ENCODE data around the gene CFAP54.

The CFAP54 gene

GRCh38 chr12:96846293-96846692 lies 356.9 kb downstream of the CFAP54 start:
- DNase-seq: no peak

GRCh38 chr12:96850676-96851075 lies 361.3 kb downstream of the CFAP54 start:
- no peak for DNase-seq

GRCh38 chr12:96858162-96858561 lies 368.8 kb downstream of the CFAP54 start:
- DNase-seq: no peak

- no peak for DNase-seq
These were observed 372.3 kb downstream of the CFAP54 start for GRCh38 chr12:96861656-96862055.

GRCh38 chr12:96862326-96862725 lies 372.9 kb downstream of the CFAP54 start:
- DNase-seq: no peak

- DNase-seq: no peak
These were observed 375.0 kb downstream of the CFAP54 start for GRCh38 chr12:96864335-96864734.

GRCh38 chr12:96866801-96867590 lies 377.6 kb downstream of the CFAP54 start:
- DNase-seq: no peak

GRCh38 chr12:96870946-96871345 lies 381.6 kb downstream of the CFAP54 start:
- DNase-seq: no peak

- no peak for DNase-seq
These were observed 383.6 kb downstream of the CFAP54 start for GRCh38 chr12:96872961-96873360.

GRCh38 chr12:96874211-96874610 lies 384.8 kb downstream of the CFAP54 start:
- DNase-seq: no peak

- DNase-seq: no peak
These were observed 387.6 kb downstream of the CFAP54 start for GRCh38 chr12:96876966-96877365.

GRCh38 chr12:96878704-96879103 lies 389.3 kb downstream of the CFAP54 start:
- no peak for DNase-seq

- no peak for DNase-seq
These were observed 389.9 kb downstream of the CFAP54 start for GRCh38 chr12:96879301-96879700.

- DNase-seq: no peak
These were observed 390.8 kb downstream of the CFAP54 start for GRCh38 chr12:96880220-96880619.

- DNase-seq: no peak
These were observed 392.2 kb downstream of the CFAP54 start for GRCh38 chr12:96881608-96882007.

- DNase-seq: no peak
These were observed 393.5 kb downstream of the CFAP54 start for GRCh38 chr12:96882862-96883261.

GRCh38 chr12:96883571-96883970 lies 394.2 kb downstream of the CFAP54 start:
- no peak for DNase-seq

GRCh38 chr12:96886998-96887677 lies 397.8 kb downstream of the CFAP54 start:
- DNase-seq: no peak

- DNase-seq: no peak
These were observed 400.0 kb downstream of the CFAP54 start for GRCh38 chr12:96889273-96889933.

- no peak for DNase-seq
These were observed 401.0 kb downstream of the CFAP54 start for GRCh38 chr12:96890331-96890730.

- DNase-seq: no peak
These were observed 402.7 kb downstream of the CFAP54 start for GRCh38 chr12:96892104-96892503.

GRCh38 chr12:96897421-96897820 lies 408.0 kb downstream of the CFAP54 start:
- DNase-seq: no peak

- no peak for DNase-seq
These were observed 411.8 kb downstream of the CFAP54 start for GRCh38 chr12:96901175-96901574.

- no peak for DNase-seq
These were observed 412.7 kb downstream of the CFAP54 start for GRCh38 chr12:96902076-96902475.
